ENCODE measurements around the gene PHETA1.

The PHETA1 gene

DNA sequence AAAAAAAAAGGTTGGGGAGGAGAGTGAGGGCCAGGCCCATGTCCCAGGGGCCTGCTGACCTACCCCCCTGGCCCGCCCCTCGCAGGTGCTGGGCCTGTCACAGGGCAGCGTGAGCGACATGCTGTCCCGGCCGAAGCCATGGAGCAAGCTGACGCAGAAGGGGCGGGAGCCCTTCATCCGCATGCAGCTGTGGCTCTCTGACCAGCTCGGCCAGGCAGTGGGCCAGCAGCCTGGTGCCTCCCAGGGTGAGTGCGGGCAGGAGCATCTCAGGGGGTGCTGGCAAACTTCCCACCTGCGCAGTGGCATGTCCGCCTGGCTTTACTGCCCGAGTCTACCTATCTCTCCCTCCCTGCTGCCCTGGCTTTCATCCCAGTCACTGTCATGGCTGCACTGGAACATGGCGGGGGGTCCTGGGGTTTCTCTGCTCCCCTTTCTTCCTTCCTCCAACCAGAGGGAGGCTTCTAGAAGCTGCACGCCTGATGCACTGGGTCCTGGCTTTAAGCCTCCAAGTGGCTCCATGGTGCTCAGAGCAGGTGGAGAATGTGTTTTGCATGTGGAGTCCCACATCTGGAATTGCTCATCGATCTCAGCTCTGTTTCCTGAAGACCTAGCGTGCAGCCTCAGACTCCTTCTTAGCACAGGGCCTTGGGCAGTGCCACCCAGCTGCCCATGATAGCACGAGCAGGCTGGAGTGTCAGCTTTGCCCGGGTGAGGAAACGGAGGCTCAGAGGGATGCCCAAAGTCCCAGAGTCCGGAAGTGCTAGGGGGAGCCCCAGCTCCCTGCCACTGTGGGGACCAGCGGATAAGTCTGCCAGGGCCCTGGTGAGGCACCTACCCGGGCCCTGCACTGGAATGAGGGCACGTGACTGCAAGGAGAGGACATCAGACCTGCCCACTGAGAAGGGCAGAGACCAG lies 46.3 kb downstream of the PHETA1 start:
- H3K4me1 ChIP-seq: no peaks in the 10 kb centered on the region
- no peak for DNase-seq (ENCODE audit: low spot score in 2 of 2)
- no peak overlapping the region for H3K4me3 ChIP-seq
- H3K27me3 ChIP-seq (ENCODE audit: low read depth): no peaks in the 10 kb centered on the region
- H3K9me3 ChIP-seq: no peaks in the 10 kb centered on the region
- H3K36me3 ChIP-seq (replicated peaks): no peaks in the 10 kb centered on the region
- in situ Hi-C loops (cut with MboI; ENCODE audit: low sequenced_read_pairs): no loop called here

DNA sequence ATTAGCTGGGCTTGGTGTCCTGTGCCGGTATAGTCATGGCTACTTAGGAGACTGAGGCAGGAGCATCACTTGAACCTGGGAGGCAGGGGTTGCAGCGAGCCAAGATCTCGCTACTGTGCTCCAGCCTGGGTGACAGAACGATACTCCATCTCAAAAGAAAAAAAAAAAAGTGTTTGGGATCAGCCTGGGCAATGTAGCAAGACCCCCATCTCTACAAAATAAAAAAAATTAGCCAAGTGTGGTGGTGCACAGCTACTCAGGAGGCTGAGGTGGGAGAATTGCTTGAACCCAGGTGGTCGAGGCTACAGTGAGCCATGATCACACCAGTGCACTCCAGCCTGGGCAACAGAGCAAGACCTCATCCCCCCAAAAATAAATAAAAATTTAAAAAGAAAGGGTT lies 47.6 kb downstream of the PHETA1 start:
- DNase-seq (ENCODE audit: low spot score in 2 of 2): no peak
- H3K36me3 ChIP-seq (replicated peaks): no peaks in the 10 kb centered on the region
- H3K4me1 ChIP-seq: no peaks in the 10 kb centered on the region
- in situ Hi-C loops (cut with MboI; ENCODE audit: low sequenced_read_pairs): no loop called here
- no peaks in the 10 kb centered on the region for H3K9me3 ChIP-seq
- H3K4me3 ChIP-seq: no peak overlapping the region
- H3K27me3 ChIP-seq (ENCODE audit: low read depth): no peaks in the 10 kb centered on the region

DNA sequence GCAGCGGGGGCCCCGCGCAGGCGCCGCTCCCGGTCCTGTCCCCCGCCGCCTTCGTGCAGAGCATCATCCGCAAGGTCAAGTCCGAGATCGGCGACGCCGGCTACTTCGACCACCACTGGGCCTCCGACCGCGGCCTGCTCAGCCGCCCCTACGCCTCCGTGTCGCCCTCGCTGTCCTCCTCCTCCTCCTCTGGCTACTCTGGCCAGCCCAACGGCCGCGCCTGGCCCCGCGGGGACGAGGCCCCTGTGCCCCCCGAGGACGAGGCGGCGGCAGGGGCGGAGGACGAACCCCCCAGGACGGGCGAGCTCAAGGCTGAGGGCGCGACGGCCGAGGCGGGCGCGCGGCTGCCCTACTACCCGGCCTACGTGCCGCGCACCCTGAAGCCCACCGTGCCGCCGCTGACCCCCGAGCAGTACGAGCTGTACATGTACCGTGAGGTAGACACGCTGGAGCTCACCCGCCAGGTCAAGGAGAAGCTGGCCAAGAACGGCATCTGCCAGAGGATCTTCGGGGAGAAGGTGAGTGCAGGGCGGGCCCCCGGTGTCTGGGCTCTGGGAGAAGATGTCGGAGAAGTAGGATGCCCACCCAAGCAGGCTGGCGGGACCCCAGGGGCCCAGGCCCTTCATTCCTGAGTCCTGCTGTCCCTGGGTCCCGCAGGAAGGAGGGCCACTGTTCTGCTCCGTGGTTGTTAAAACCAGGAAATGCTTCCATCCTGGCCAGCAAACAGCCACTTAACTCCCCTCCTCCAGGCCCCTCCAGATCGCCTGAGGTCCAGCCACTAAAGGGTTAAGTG lies 48.4 kb downstream of the PHETA1 start:
- in situ Hi-C loops (cut with MboI; ENCODE audit: low sequenced_read_pairs): no loop called here
- Histone ChIP-seq H3K4me1 (no peaks in the 10 kb centered on the region), H3K4me3 (no peak overlapping the region), H3K9me3 (no peaks in the 10 kb centered on the region), H3K36me3 (replicated peaks) (no peaks in the 10 kb centered on the region), H3K27me3 (ENCODE audit: low read depth) (no peaks in the 10 kb centered on the region)
- no peak for DNase-seq (ENCODE audit: low spot score in 2 of 2)

DNA sequence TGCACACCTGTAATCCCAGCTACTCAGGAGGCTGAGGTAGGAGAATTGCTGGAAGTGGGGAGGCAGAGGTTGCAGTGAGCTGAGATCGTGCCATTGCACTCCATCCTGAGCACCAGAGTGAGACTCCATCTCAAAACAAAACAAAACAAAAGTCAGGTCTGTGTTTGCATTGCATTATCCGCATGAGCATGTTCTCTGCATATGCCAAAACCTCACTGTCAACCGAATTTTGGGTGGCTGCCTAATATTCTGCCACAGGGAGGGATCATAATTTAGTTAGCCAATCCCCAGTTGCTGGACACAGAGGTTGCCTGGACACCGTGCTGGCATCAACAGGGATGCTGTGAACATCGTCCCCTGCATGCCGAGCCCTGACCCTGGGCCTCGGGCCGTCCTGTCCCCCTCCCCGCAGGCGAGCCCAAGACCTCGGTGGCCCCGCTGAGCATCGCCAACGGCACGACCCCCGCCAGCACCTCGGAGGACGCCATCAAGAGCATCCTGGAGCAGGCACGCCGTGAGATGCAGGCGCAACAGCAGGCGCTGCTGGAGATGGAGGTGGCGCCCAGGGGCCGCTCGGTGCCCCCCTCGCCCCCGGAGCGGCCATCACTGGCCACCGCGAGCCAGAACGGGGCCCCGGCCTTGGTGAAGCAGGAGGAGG lies 49.2 kb downstream of the PHETA1 start:
- H3K4me1 ChIP-seq: no peaks in the 10 kb centered on the region
- H3K4me3 ChIP-seq: no peak overlapping the region
- in situ Hi-C loops (cut with MboI; ENCODE audit: low sequenced_read_pairs): no loop called here
- H3K36me3 ChIP-seq (replicated peaks): no peaks in the 10 kb centered on the region
- no peaks in the 10 kb centered on the region for H3K9me3 ChIP-seq
- no peaks in the 10 kb centered on the region for H3K27me3 ChIP-seq (ENCODE audit: low read depth)
- no peak for DNase-seq (ENCODE audit: low spot score in 2 of 2)

DNA sequence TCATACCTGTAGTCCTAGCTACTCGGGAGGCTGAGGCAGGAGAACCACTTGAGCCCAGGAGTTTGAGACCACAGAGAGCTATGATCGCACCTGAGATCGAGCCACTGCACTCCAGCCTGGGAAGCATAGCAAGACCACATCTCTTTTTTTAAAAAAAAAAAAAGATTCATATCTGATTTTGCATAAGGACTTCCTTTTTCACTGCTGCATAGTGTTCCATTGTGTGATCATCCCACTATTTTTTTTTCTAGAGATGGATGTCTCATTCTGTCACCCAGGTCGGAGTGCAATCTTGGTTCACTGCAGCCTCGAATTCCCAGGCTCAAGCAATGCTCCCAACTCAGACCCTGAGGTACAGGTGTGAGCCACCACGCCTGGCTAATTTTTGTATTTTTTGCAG lies 50.4 kb downstream of the PHETA1 start:
- 0 out of 2 replicates have a peak, but pooled peaks cover 2% of the 10 kb centered on the region for H3K4me1 ChIP-seq

DNA sequence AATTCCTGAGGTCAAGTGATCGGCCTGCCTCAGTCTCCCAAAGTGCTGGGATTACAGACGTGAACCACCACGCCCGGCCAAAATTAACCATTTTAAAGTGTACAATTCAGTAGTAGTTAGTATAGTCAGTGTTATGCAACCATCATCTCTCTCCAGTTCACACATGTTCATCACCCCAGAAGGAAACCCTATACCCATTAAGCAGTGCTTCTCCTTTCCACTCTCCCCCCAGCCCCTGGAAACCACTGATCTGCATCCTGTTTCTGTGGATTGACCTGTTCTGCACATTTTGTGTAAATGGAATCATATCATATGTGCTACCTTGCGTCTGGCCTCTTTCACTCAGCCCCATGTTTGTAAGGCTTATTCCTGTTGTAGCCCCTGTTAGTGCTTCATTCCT lies 52.2 kb downstream of the PHETA1 start:
- Histone ChIP-seq H3K27me3 (ENCODE audit: low read depth) (no peaks in the 10 kb centered on the region), H3K9me3 (no peaks in the 10 kb centered on the region), H3K4me1 (0 out of 2 replicates have a peak, but pooled peaks cover 2% of the 10 kb centered on the region), H3K36me3 (replicated peaks) (no peaks in the 10 kb centered on the region), H3K4me3 (no peak overlapping the region)
- in situ Hi-C loops (cut with MboI; ENCODE audit: low sequenced_read_pairs): no loop called here
- DNase-seq (ENCODE audit: low spot score in 2 of 2): no peak

More for the DNA sequence above, 50.4 kb downstream of the PHETA1 start:
- no peaks in the 10 kb centered on the region for H3K27me3 ChIP-seq (ENCODE audit: low read depth)
- in situ Hi-C loops (cut with MboI; ENCODE audit: low sequenced_read_pairs): no loop called here
- DNase-seq (ENCODE audit: low spot score in 2 of 2): no peak
- no peaks in the 10 kb centered on the region for H3K36me3 ChIP-seq (replicated peaks)
- no peaks in the 10 kb centered on the region for H3K9me3 ChIP-seq
- H3K4me3 ChIP-seq: no peak overlapping the region

DNA sequence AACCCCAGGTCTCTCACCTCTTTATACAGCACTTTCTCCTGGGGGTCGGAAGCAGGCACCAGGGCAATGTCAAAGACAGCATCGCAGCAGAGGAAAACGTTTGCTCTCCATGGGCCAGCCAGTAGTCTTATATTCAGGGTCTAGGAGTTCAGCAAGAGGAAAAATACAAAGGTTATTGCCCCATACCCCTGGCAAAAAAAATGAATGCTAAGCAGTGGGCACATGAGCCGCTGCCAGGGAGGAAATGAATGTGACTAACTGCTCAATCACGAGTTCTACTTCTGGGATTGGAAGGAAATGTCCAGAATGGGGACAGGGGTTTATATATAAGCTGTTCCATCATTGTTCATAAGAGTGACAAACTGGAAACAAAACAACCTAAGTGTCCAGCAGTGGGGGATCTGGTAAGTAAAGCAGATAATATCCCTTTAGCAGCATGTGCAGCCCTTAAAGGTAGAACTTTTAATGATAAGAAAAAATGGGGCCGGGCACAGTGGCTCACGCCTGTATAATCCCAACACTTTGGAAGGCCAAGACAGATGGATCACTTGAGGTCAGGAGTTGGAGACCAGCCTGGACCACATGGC lies 53.8 kb downstream of the PHETA1 start:
- Histone ChIP-seq H3K9me3 (no peaks in the 10 kb centered on the region), H3K36me3 (replicated peaks) (no peaks in the 10 kb centered on the region), H3K4me1 (0 out of 2 replicates have a peak, but pooled peaks cover 2% of the 10 kb centered on the region), H3K4me3 (no peak overlapping the region), H3K27me3 (ENCODE audit: low read depth) (no peaks in the 10 kb centered on the region)
- in situ Hi-C loops (cut with MboI; ENCODE audit: low sequenced_read_pairs): loop anchor here (5.0 kb wide), 1 partner anchor 293 kb away; no protein-coding TSS in a partner anchor
- no peak for DNase-seq (ENCODE audit: low spot score in 2 of 2)

DNA sequence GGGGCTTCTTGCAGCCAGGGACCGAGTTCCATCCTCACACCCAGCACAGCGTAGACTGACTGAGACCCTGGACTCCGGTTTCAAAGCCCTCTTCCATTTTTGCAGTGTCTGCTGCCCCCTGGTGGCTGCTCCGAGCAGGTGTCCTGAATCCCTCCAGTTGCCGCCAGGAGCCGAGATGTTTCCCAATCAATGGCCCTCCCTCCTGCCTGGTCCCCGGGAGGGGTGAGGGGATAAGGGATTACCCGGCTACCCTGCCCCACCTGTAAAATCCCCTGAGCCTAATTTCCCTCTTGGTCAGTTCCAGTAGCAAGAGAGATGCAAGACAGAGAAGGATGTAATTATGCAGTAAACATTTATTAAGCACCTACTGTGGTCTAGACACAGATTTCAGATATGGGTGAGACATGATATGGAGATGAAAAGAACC lies 55.0 kb downstream of the PHETA1 start:
- no peaks in the 10 kb centered on the region for H3K27me3 ChIP-seq (ENCODE audit: low read depth)
- H3K36me3 ChIP-seq (replicated peaks): no peaks in the 10 kb centered on the region
- 0 out of 2 replicates have a peak, but pooled peaks cover 2% of the 10 kb centered on the region for H3K4me1 ChIP-seq
- H3K4me3 ChIP-seq: no peak overlapping the region
- DNase-seq (ENCODE audit: low spot score in 2 of 2): peak; percentile 72 to 90
- in situ Hi-C loops (cut with MboI; ENCODE audit: low sequenced_read_pairs): loop anchor here (5.0 kb wide), 1 partner anchor 292 kb away; no protein-coding TSS in a partner anchor
- no peaks in the 10 kb centered on the region for H3K9me3 ChIP-seq

DNA sequence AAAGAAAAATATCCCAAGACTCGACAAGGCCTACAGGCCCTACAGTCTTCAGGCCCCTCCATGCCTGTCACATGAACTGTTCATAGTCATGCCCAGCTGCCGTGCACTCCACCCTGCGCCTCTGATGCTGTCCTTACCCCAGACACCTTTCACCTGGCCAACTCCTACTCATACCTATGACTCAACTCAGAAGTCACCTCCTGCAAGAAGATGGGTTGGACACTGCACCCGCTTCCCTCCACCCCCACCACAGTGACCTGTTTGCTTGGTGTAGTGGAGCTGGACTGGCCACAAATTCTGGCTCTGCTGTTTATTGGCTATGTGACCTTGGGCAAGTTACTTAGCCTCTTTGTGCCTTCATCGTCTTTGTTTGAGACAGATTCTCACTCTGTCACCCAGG lies 56.2 kb downstream of the PHETA1 start:
- Histone ChIP-seq H3K36me3 (replicated peaks) (no peaks in the 10 kb centered on the region), H3K9me3 (no peaks in the 10 kb centered on the region), H3K4me1 (0 out of 2 replicates have a peak, but pooled peaks cover 2% of the 10 kb centered on the region), H3K4me3 (no peak overlapping the region), H3K27me3 (ENCODE audit: low read depth) (no peaks in the 10 kb centered on the region)
- in situ Hi-C loops (cut with MboI; ENCODE audit: low sequenced_read_pairs): loop anchor here (5.0 kb wide), 1 partner anchor 290 kb away; no protein-coding TSS in a partner anchor
- no peak for DNase-seq (ENCODE audit: low spot score in 2 of 2)

DNA sequence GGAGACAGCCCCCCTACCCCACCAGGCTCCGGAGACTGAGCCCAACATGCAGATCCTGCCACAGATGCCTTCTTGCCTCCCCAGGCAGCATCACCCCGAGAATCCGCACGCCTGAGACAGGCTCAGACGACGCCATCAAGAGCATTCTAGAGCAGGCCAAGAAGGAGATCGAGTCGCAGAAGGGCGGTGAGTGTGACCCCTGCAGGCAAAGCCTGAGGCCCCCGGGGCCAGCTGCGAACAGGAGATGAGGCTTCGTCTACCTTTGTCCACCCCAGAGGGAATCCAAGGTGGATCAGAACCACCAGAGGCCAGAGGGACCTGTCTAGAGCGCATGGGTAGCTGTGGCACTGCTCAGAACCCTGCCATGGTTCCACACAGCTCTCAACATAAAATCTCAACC lies 56.9 kb downstream of the PHETA1 start:
- in situ Hi-C loops (cut with MboI; ENCODE audit: low sequenced_read_pairs): loop anchor here (5.0 kb wide), 1 partner anchor 290 kb away; no protein-coding TSS in a partner anchor
- H3K36me3 ChIP-seq (replicated peaks): no peaks in the 10 kb centered on the region
- no peaks in the 10 kb centered on the region for H3K9me3 ChIP-seq
- no peak for DNase-seq (ENCODE audit: low spot score in 2 of 2)
- H3K4me1 ChIP-seq: 0 out of 2 replicates have a peak, but pooled peaks cover 2% of the 10 kb centered on the region
- no peak overlapping the region for H3K4me3 ChIP-seq
- H3K27me3 ChIP-seq (ENCODE audit: low read depth): no peaks in the 10 kb centered on the region

DNA sequence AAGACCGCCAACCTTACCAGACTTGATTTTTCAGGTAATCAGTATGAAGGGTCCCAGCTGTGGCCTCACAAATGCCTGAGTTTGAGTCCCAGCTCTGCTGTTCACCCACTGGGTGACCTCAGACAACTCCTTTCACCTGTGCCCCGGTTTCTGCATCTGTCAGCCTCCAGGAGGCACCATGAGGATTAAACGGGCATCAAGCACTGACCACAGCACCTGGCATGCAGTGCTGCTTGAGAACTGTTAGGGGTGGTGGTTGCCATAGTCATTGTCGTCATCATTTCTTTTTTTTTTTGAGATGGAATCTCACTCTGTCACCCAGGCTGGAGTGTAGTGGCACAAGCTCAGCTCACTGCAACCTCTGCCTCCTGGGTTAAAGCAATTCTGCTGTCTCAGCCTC lies 57.9 kb downstream of the PHETA1 start:
- Histone ChIP-seq H3K9me3 (peaks cover 5% of the 10 kb centered on the region; the same call in 1 of the 2 replicates), H3K4me1 (0 out of 2 replicates have a peak, but pooled peaks cover 2% of the 10 kb centered on the region), H3K27me3 (ENCODE audit: low read depth) (no peaks in the 10 kb centered on the region), H3K4me3 (no peak overlapping the region), H3K36me3 (replicated peaks) (no peaks in the 10 kb centered on the region)
- in situ Hi-C loops (cut with MboI; ENCODE audit: low sequenced_read_pairs): loop anchor here (5.0 kb wide), 1 partner anchor 289 kb away; no protein-coding TSS in a partner anchor
- DNase-seq (ENCODE audit: low spot score in 2 of 2): no peak
